Endothelial cell of hepatic sinusoid (primary cell): ENCODE measurements around the gene DTNBP1.

Source experiments
- in situ Hi-C: cut with HindIII; loops from 2 replicates; pipeline ENCODE4 v1.10.0; 2017; ENCODE audit warnings: low sequenced_read_pairs

The DTNBP1 gene

GRCh38 chr6:15490242-15491100 lies 172.4 kb downstream of the DTNBP1 start:
- in situ Hi-C loops = no loop called here

GRCh38 chr6:15489261-15489962 lies 173.4 kb downstream of the DTNBP1 start:
- in situ Hi-C loops = no loop called here

GRCh38 chr6:15487262-15487661 lies 175.6 kb downstream of the DTNBP1 start:
- in situ Hi-C loops = no loop called here

- in situ Hi-C loops = no loop called here
Observed at GRCh38 chr6:15485936-15486335, 176.9 kb downstream of the DTNBP1 start.

GRCh38 chr6:15484821-15485220 lies 178.0 kb downstream of the DTNBP1 start:
- in situ Hi-C loops = no loop called here

GRCh38 chr6:15484140-15484539 lies 178.7 kb downstream of the DTNBP1 start:
- in situ Hi-C loops = no loop called here

- in situ Hi-C loops = no loop called here
Observed at GRCh38 chr6:15483060-15483459, 179.8 kb downstream of the DTNBP1 start.

- in situ Hi-C loops = no loop called here
Observed at GRCh38 chr6:15481390-15482291, 181.2 kb downstream of the DTNBP1 start.

- in situ Hi-C loops = no loop called here
Observed at GRCh38 chr6:15480525-15480924, 182.3 kb downstream of the DTNBP1 start.

- in situ Hi-C loops = no loop called here
Observed at GRCh38 chr6:15479761-15480160, 183.1 kb downstream of the DTNBP1 start.

GRCh38 chr6:15477746-15478145 lies 185.1 kb downstream of the DTNBP1 start:
- in situ Hi-C loops = no loop called here

- in situ Hi-C loops = no loop called here
Observed at GRCh38 chr6:15476631-15477380, 186.0 kb downstream of the DTNBP1 start.

GRCh38 chr6:15475872-15476271 lies 187.0 kb downstream of the DTNBP1 start:
- in situ Hi-C loops = no loop called here

- in situ Hi-C loops = no loop called here
Observed at GRCh38 chr6:15475261-15475660, 187.6 kb downstream of the DTNBP1 start.

- in situ Hi-C loops = no loop called here
Observed at GRCh38 chr6:15474196-15474595, 188.6 kb downstream of the DTNBP1 start.

GRCh38 chr6:15473741-15474161 lies 189.1 kb downstream of the DTNBP1 start:
- in situ Hi-C loops = no loop called here

- in situ Hi-C loops = no loop called here
Observed at GRCh38 chr6:15473174-15473573, 189.7 kb downstream of the DTNBP1 start.
